Inflammatory macrophage treated with lipopolysaccharide for 4 hours (primary cell): ENCODE measurements around the gene ZNF618.
"Not testable (repeated sequence)": the region's sequence is repeated elsewhere in the genome, so short reads cannot be mapped to it uniquely, and the experiment has no call there.

ENCODE experiments used
- DNase-seq: peaks from one replicate; pipeline ENCODE4 v3.0.0-alpha.2; 2020

Gene ZNF618

GRCh38 chr9:114070188-114071103 lies 194.3 kb downstream of the ZNF618 start:
- DNase-seq = no peak

DNA sequence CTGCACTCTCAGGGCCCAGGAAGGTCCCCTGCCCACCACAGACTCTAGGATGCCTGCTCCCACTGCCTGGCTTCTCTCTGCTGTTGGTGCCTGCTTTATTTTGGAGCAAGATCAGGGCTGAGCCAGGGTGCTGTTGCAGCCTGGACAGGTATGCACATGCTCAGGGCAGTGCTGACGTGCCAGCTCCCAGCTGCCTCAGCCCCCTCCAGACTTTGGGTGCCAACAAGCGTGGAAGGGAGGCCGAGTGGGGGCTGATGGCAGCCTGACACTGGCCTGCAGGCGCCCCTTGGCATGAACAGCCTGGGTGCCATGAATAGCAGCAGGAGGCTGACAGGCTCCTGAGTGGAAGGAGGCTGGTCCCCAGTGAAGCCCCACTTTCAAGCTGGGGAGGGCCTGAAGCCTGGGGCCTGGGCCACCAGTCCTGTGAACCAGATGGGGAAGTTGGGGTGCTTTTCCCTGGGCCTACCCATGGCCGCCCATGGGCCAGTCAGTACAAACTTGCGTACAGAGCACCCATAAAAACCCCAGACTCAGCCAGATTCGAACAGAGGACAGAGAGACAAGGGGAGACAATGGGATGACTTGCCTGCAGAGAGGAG lies 195.2 kb downstream of the ZNF618 start:
- DNase-seq = no peak

DNA sequence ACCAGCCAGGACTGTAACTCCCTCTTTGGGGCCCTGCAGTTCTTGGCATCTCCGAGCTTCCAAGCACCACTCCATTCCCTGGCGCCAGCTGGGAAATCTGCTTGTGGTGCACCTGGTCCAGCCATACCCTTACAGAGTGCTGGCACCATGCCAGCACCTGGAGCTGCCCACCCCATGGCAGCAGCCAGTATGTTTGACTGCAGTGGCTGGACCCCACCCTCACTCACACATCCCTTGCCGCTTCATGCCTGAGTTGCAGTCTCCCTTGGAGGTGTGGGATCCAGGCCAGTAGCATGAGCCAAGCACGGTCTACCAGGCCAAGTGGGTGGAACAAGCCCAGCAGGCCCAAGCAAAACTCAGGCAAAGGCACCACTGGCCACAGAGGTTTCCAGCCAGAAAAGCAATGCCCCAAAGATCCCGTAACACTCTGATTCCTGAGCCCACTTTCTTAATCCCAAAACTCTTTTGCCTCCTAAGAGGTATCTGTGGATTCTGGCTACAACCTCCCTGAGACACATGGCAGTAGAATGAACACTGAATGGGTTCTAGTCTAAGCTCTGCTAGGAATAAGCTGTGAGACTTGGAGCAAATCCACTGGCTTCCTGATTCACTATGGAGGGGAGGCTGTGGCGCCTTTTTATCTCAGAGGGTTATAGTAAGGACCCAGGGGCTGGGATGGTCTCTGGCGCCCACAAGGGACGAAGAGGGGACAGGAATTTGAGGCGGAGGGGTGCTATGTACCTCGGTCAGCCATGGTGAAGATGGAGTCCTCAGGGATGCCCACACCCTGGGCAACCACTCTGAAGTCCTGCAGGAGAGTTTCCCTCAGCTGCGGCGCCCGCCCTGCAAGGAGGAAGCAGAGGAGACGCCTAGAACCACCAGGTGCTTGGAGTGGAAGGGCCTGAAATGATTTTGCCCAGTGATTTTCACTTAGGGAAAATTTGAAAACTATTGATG lies 196.4 kb downstream of the ZNF618 start:
- DNase-seq = no peak

DNA sequence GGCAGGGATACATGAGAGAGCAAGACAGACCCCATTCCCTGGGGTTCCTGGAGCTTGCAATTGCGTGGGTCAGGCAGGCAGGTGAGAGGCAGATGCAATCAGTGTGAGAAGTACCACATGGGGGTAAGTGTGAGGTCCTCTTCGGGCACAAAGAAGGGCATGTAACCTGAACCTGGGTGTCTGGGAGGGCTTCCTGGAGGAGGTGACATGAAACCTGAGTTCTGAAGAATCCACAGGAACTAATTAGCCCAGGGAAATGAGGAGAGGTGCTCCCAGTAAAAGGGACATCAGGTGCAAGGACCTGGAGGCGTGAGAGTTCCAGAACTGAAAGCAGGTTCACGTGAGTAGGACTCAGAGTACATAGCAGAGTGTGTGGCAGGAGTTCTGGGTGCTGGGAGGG lies 199.5 kb downstream of the ZNF618 start:
- DNase-seq = no peak

DNA sequence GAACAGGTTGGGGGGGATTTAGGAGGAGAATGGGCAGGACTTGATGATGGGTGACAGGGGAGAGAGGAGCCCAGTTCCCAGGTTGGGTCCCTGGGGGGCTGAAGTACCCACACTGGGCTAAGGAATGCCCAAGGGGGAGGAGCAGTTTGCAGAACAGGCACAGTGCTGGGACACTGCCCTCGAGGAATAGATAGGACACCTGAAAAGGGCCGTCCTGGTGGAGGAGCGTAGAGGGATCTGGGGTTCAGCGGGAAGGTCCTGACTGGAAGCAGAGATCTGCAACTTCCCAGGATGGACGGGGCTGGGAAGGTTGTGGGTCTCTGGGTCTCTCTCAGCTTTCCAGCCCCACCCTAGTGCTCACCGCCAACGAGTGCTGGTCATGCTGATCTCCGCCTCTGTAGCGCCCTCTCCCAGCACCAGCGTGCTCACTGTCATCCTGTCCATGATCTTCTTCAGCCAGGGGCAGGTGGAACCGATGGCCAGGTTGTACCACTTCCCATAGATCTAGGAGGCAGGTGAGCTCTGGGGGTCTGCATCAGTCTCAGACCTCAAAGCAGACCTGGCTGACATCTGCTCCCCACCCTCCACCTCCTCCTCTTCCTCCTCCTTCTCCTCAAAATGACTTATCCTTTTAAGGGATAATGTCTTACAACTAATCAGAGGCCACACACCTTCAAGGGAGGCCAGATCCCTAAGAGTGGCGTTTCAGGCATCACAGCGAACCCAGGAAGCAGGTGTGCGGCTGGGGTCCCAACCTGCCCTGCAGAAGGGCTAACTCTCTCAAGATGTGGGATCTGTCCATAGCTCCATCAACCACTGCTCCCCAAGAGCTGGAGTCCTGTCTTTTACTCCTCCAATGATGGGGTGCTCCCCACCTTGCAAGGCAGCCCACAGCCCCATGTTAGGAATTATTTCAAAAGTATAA lies 200.4 kb downstream of the ZNF618 start:
- no peak for DNase-seq

- no peak for DNase-seq
These were observed 201.2 kb downstream of the ZNF618 start for GRCh38 chr9:114077162-114077837.

DNA sequence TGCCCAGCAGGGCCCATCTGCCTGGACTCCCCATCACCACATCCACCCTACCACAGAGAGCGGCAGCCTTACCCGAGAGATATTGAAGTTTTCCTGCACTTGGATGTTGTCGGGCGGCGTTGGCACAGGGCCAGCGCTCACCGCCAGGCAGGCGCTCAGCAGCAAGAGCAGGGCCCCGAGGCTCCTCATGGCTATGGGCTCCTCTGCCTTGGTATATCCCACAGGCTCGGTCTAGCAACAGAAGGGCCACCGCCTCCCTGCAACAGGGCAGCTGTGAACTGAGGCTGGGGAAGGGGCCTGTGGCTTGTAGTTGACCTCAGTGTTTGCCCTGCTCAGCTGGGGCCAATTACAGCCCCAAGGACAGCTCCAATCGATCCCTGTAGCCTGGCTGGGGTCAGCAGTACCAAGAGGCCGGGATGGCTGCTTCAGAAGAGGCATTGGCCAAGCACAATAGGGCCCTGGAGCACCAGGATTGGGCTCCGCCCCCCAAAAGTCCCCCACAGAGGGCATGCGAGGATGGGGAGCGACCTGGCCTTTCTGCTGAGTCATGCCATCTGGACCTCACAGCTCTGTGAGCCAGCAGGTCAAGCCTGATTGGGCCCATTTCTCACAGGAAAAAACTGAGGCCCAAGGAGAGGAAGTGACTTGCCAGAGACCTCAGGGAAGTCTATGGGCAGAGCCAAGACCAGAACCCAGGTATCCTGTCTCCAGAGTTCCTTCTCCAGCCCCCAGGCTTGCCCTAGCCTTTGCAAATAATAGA lies 202.1 kb downstream of the ZNF618 start, which contains the start of gene AMBP:
Gene AMBP, minus strand, starts transcription at position 280 of the 760 bp plus-strand sequence. Its CDS starts 91 bp downstream, at position 189.
- no peak for DNase-seq

GRCh38 chr9:114078781-114079156 lies 202.7 kb downstream of the ZNF618 start:
- DNase-seq = no peak

GRCh38 chr9:114080195-114080772 lies 204.2 kb downstream of the ZNF618 start:
- DNase-seq = no peak

DNA sequence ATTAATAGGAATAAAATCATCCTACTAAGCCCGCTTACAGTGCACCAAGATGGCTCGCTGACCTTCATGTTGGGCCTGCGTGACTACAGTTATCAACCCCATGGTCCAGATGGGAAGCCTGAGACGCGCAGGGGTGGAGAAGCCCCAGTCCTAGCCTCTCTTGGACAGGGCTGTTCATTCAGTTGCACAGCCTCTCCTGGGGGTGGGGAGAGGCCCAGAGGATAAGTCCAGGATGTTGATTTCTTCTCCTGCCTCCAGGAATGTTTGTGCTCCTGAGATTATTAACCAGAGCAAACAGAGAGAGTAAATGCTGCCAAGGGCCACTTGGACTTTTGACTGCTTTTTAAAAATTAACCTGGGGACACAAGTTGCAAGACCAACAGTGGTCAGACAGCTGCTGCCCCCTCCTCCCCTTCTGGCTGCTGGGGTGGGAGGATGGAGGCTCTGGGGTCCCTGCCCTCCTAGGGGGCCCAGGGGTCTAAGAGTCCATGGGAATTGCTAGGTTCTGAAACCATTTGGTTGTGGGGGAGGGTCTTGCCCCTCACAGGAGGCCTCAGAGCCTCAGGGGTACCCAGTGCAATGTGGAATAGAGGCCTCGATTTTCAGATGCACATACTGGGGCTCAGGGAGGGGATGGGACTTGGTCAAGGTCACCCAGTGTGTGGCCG lies 204.8 kb downstream of the ZNF618 start:
- DNase-seq = no peak

- DNase-seq = no peak
These were observed 205.4 kb downstream of the ZNF618 start for GRCh38 chr9:114081441-114082016.

- DNase-seq = peak; percentile 82
These were observed 206.1 kb downstream of the ZNF618 start for GRCh38 chr9:114082017-114082762.

- not testable (repeated sequence) for DNase-seq
These were observed 206.8 kb downstream of the ZNF618 start for GRCh38 chr9:114082763-114083412.

DNA sequence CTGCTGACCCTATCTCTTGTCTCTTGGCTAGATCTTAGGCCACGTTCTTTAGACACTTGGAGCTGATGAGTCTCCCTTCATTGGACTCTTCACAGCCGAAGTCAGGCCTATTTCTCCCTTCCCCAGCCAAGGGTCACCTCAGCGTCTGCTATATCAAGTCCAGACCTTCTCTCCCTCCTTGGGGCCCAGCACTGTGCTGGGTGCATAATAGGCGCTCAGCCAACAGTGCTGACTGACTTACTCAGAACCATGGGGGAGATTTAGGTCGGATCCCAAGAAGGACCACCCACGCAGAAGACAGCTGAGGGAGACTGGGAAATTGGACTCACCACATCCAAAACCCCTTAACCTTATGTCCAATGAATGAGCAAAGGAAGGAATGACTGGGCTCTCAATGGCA lies 207.6 kb downstream of the ZNF618 start:
- no peak for DNase-seq

GRCh38 chr9:114084282-114085073 lies 208.4 kb downstream of the ZNF618 start:
- DNase-seq = no peak

DNA sequence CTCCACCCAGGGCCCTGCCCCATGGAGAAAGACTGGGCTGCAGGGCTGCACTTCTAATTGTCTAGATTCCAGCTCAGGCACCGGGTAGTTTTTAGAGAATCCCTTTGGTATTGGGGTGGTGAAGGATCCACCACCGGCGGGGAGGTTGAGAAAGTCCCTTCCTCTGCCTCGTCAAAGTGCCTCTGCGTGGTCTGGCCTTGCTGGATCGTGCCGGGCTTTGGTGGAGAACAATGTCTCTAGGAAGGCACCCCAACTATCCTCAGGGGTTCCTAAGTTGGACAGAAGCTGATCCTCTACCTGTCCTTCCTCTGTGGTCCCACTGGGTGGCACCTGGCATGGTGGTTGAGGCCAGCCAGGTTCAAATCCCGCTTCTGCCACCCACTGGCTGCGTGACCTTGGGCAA lies 209.3 kb downstream of the ZNF618 start:
- no peak for DNase-seq

DNA sequence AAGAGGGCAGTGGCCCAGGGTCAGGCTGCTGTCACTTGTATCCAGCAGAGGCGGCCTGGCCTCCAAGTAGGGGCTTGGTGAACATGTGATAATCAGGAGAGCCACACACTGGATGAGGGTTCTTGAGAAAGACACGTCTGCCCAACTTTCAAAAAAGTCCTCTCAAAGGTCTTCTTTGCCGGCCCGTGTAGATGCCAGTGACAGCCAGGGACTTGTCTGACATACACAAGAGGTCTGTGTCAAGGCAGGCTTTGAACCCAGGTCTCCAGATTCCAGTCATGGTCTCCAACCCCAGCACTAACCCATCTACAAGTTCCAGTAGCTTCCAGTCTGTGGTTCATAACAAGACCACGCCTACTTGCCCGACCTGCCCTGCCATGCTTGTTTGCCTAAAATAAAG lies 209.9 kb downstream of the ZNF618 start:
- DNase-seq = no peak
